HG03039 (cell line): Measurements from ENCODE around the gene DNAH6.
"Not testable (repeated sequence)": the region's sequence is repeated elsewhere in the genome, so short reads cannot be mapped to it uniquely, and the experiment has no call there.

Experiments used
- ATAC-seq: cut with Tn5 transposase; IDR thresholded peaks from one replicate; pipeline ENCODE4 v1.9.1; 2021; ENCODE audit warnings: mild to moderate bottlenecking, moderate library complexity; ENCODE audit not compliant: unreplicated experiment

The DNAH6 gene

GRCh38 chr2:84858937-84859336, 342.6 kb downstream of the DNAH6 start:
- no peak for ATAC-seq

GRCh38 chr2:84861539-84861938, 345.2 kb downstream of the DNAH6 start:
- ATAC-seq = no peak

- ATAC-seq = no peak
Observed at GRCh38 chr2:84862006-84862405, 345.7 kb downstream of the DNAH6 start.

GRCh38 chr2:84865181-84865783, 349.0 kb downstream of the DNAH6 start:
- no peak for ATAC-seq

GRCh38 chr2:84866122-84866521, 349.8 kb downstream of the DNAH6 start:
- ATAC-seq = no peak

GRCh38 chr2:84868327-84868726, 352.0 kb downstream of the DNAH6 start:
- not testable (repeated sequence) for ATAC-seq
